WTC11 (cell line): ENCODE results near the gene MAD2L1. TPM values are rescaled to one million over a fixed set of nuclear protein-coding genes. Genes with fewer than 3 reads are reported as not detected.

ENCODE experiments used
- ATAC-seq: fragments of 200-7000 bp; cut with Tn5 transposase; 2 replicates; pipeline ENCODE4 v1.10.0; 2021; ENCODE audit warnings: mild to moderate bottlenecking, moderate library complexity
- CTCF ChIA-PET: fragments of 300-600 bp; sonication (Branson Sonifier 250); formaldehyde crosslinking; loops from one replicate; lab custom pipeline; 2021; ENCODE audit warnings: antibody characterized with exemption; lab: Charles Lee
- POLR2A ChIA-PET: fragments of 350-600 bp; sonication (Branson Sonifier 250); formaldehyde crosslinking; loops from one replicate; lab custom pipeline; 2021; ENCODE audit warnings: antibody characterized with exemption; lab: Charles Lee
- DNase-seq: peaks from one replicate; pipeline ENCODE4 v3.0.0; 2021; ENCODE audit warnings: low spot score
- H3K27ac Mint-ChIP-seq: 2 replicates; pipeline ENCODE4 v1.8.0; 2021; ENCODE audit warnings: mixed read lengths
- H3K27me3 Mint-ChIP-seq: 2 replicates; pipeline ENCODE4 v1.8.0; 2021; ENCODE audit warnings: low read depth, mild to moderate bottlenecking, moderate library complexity, mixed read lengths
- H3K36me3 Mint-ChIP-seq: 2 replicates; pipeline ENCODE4 v1.8.0; 2021; ENCODE audit warnings: mixed read lengths
- H3K4me1 Mint-ChIP-seq: 2 replicates; pipeline ENCODE4 v1.8.0; 2022; ENCODE audit warnings: mixed read lengths
- H3K4me3 Mint-ChIP-seq: 2 replicates; pipeline ENCODE4 v1.8.0; 2021; ENCODE audit warnings: mild to moderate bottlenecking, moderate library complexity, mixed read lengths
- H3K9me3 Mint-ChIP-seq: 2 replicates; pipeline ENCODE4 v1.8.0; 2021; ENCODE audit warnings: mixed read lengths
- ATF3 ChIP-seq: sonication (generic); formaldehyde crosslinking; conservative IDR thresholded peaks from 2 replicates; pipeline ENCODE4 v1.8.1; 2022; ENCODE audit warnings: mild to moderate bottlenecking, missing genetic modification reagents
- ATF6 ChIP-seq: sonication (generic); formaldehyde crosslinking; IDR thresholded peaks from 2 replicates; pipeline ENCODE4 v1.8.1; 2023; ENCODE audit warnings: mild to moderate bottlenecking, missing genetic modification reagents
- CTCF ChIP-seq: fragments of 200-600 bp; IDR thresholded peaks from 2 replicates; pipeline ENCODE4 v1.8.0; 2022; ENCODE audit warnings: antibody characterized with exemption
- ELF4 ChIP-seq: sonication (generic); formaldehyde crosslinking; IDR thresholded peaks from 2 replicates; pipeline ENCODE4 v1.8.1; 2022; ENCODE audit warnings: low read depth, mild to moderate bottlenecking, moderate library complexity, missing genetic modification reagents
- GABPB1 ChIP-seq: sonication (generic); formaldehyde crosslinking; IDR thresholded peaks from 2 replicates; pipeline ENCODE4 v1.8.1; 2023; ENCODE audit warnings: mild to moderate bottlenecking, missing genetic modification reagents
- NFE2L1 ChIP-seq: sonication (generic); formaldehyde crosslinking; IDR thresholded peaks from 2 replicates; pipeline ENCODE4 v1.8.1; 2023; ENCODE audit warnings: missing genetic modification reagents
- PRDM15 ChIP-seq: sonication (generic); formaldehyde crosslinking; IDR thresholded peaks from 2 replicates; pipeline ENCODE4 v1.8.0; 2022; ENCODE audit warnings: missing genetic modification reagents
- TCF7 ChIP-seq: sonication (generic); formaldehyde crosslinking; IDR thresholded peaks from 2 replicates; pipeline ENCODE4 v1.8.0; 2022; ENCODE audit warnings: mild to moderate bottlenecking, low read depth, missing genetic modification reagents, moderate library complexity
- ZNF121 ChIP-seq: sonication (generic); formaldehyde crosslinking; IDR thresholded peaks from 2 replicates; pipeline ENCODE4 v1.8.0; 2023; ENCODE audit warnings: missing genetic modification reagents
- ZNF219 ChIP-seq: sonication (generic); formaldehyde crosslinking; IDR thresholded peaks from 2 replicates; pipeline ENCODE4 v1.8.0; 2023; ENCODE audit warnings: missing genetic modification reagents, mild to moderate bottlenecking, borderline replicate concordance
- ZNF396 ChIP-seq: fragments of 250-450 bp; sonication (Bioruptor Pico); IDR thresholded peaks from 2 replicates; pipeline ENCODE4 v1.8.0; 2021; ENCODE audit warnings: mild to moderate bottlenecking, moderate library complexity, borderline replicate concordance
- ZNF416 ChIP-seq: fragments of 250-450 bp; sonication (Bioruptor Pico); IDR thresholded peaks from 2 replicates; pipeline ENCODE4 v1.9.0; 2021; ENCODE audit warnings: mild to moderate bottlenecking, inconsistent platforms
- ZNF671 ChIP-seq: fragments of 250-450 bp; sonication (Bioruptor Pico); IDR thresholded peaks from 2 replicates; pipeline ENCODE4 v1.8.0; 2021; ENCODE audit warnings: mild to moderate bottlenecking
- total RNA-seq: library from RNA; stranded (reverse); gene quantifications from 3 replicates; pipeline ENCODE4 v1.2.3, GENCODE V29; 2021
- TF ChIP-seq, protein P1 (sequence below): sonication (generic); formaldehyde crosslinking; IDR thresholded peaks from 2 replicates; pipeline ENCODE4 v1.8.1; 2022; ENCODE audit warnings: low read depth, missing genetic modification reagents, borderline replicate concordance
- TF ChIP-seq, protein P2 (sequence below): sonication (generic); formaldehyde crosslinking; IDR thresholded peaks from 2 replicates; pipeline ENCODE4 v1.8.0; 2022; ENCODE audit warnings: mild to moderate bottlenecking, missing genetic modification reagents
- TF ChIP-seq, protein P3 (sequence below): fragments of 250-450 bp; sonication (Bioruptor Pico); IDR thresholded peaks from 2 replicates; pipeline ENCODE4 v1.9.0; 2021; ENCODE audit warnings: moderate library complexity, mild to moderate bottlenecking, inconsistent platforms, borderline replicate concordance
- TF ChIP-seq, protein P4 (sequence below): sonication (generic); formaldehyde crosslinking; conservative IDR thresholded peaks from 2 replicates; pipeline ENCODE4 v1.8.1; 2023; ENCODE audit warnings: mild to moderate bottlenecking, low read depth, missing genetic modification reagents, moderate library complexity

The MAD2L1 gene
- total RNA-seq, 1 experiment from 2014 or later, result 81.2 TPM

DNA sequence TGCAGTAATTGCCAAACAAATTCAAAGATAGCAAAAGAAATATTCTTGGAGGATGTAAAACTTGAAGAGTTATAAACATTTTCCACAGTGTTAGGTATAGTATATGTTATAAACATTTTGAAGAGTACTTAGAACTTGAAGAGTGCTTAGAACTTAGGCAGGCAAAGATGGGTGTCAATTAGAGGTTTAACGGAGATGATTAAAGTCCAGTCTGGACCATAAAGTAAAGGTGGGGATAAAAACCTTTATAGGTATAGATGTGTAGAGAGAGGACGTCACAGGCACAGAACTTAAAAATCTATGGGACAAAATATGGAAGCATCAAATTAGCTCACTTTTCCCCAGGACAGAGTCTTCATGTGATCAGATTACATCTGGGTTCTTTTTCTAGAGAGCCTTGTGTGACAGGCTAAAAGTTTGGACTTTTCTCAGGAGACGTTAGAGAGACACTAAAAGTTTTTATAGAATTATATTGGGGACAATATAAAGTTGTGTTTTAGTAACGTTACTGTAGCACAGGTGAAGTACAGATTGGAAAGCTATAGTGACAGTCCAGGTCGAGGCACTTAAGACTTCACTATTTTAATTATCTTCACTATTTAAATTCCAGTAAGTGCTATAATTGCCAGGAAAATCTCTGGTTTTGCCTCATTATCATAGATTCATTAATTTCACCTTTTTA lies 13.3 kb upstream of the MAD2L1 start:
- Mint-ChIP-seq H3K36me3 (peaks cover 6% of the 10 kb centered on the region), H3K27me3 (no peaks in the 10 kb centered on the region), H3K4me3 (no peak overlapping the region), H3K4me1 (peaks cover 10% of the 10 kb centered on the region), H3K27ac (no peak overlapping the region)
- ChIA-PET CTCF (no interaction called here), POLR2A (interaction anchor here (0.5 kb wide), 1 partner anchor 1025 kb away, joined by 3 read pairs; no protein-coding TSS in a partner anchor)
- DNase-seq (no peak), ATAC-seq (no peak)
- TF ChIP-seq ZNF396 (CRISPR knock-in tag) (no peak), ZNF671 (CRISPR knock-in tag) (no peak), TCF7 (CRISPR knock-in tag) (no peak), GABPB1 (CRISPR knock-in tag) (no peak), PRDM15 (no peak), ELF4 (CRISPR knock-in tag) (no peak), ZNF121 (CRISPR knock-in tag) (no peak), CTCF (no peak), ATF3 (CRISPR knock-in tag) (no peak), ZNF219 (no peak), NFE2L1 (no peak)
- TF ChIP-seq, protein P1, sequence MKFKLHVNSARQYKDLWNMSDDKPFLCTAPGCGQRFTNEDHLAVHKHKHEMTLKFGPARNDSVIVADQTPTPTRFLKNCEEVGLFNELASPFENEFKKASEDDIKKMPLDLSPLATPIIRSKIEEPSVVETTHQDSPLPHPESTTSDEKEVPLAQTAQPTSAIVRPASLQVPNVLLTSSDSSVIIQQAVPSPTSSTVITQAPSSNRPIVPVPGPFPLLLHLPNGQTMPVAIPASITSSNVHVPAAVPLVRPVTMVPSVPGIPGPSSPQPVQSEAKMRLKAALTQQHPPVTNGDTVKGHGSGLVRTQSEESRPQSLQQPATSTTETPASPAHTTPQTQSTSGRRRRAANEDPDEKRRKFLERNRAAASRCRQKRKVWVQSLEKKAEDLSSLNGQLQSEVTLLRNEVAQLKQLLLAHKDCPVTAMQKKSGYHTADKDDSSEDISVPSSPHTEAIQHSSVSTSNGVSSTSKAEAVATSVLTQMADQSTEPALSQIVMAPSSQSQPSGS (CRISPR knock-in tag), result no peak
- TF ChIP-seq, protein P2, sequence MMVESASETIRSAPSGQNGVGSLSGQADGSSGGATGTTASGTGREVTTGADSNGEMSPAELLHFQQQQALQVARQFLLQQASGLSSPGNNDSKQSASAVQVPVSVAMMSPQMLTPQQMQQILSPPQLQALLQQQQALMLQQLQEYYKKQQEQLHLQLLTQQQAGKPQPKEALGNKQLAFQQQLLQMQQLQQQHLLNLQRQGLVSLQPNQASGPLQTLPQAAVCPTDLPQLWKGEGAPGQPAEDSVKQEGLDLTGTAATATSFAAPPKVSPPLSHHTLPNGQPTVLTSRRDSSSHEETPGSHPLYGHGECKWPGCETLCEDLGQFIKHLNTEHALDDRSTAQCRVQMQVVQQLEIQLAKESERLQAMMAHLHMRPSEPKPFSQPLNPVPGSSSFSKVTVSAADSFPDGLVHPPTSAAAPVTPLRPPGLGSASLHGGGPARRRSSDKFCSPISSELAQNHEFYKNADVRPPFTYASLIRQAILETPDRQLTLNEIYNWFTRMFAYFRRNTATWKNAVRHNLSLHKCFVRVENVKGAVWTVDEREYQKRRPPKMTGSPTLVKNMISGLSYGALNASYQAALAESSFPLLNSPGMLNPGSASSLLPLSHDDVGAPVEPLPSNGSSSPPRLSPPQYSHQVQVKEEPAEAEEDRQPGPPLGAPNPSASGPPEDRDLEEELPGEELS (CRISPR knock-in tag), result no peak
- TF ChIP-seq, protein P3, sequence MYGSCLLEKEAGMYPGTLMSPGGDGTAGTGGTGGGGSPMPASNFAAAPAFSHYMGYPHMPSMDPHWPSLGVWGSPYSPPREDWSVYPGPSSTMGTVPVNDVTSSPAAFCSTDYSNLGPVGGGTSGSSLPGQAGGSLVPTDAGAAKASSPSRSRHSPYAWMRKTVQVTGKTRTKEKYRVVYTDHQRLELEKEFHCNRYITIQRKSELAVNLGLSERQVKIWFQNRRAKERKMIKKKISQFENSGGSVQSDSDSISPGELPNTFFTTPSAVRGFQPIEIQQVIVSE (CRISPR knock-in tag), result no peak
- TF ChIP-seq, all 79 proteins: peak for 0
- peaks cover 7% of the 10 kb centered on the region for H3K9me3 Mint-ChIP-seq

GRCh38 chr4:120078216-120078615 lies 11.6 kb upstream of the MAD2L1 start:
- POLR2A ChIA-PET, result no interaction called here
- TF ChIP-seq, protein P4, sequence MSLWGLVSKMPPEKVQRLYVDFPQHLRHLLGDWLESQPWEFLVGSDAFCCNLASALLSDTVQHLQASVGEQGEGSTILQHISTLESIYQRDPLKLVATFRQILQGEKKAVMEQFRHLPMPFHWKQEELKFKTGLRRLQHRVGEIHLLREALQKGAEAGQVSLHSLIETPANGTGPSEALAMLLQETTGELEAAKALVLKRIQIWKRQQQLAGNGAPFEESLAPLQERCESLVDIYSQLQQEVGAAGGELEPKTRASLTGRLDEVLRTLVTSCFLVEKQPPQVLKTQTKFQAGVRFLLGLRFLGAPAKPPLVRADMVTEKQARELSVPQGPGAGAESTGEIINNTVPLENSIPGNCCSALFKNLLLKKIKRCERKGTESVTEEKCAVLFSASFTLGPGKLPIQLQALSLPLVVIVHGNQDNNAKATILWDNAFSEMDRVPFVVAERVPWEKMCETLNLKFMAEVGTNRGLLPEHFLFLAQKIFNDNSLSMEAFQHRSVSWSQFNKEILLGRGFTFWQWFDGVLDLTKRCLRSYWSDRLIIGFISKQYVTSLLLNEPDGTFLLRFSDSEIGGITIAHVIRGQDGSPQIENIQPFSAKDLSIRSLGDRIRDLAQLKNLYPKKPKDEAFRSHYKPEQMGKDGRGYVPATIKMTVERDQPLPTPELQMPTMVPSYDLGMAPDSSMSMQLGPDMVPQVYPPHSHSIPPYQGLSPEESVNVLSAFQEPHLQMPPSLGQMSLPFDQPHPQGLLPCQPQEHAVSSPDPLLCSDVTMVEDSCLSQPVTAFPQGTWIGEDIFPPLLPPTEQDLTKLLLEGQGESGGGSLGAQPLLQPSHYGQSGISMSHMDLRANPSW (CRISPR knock-in tag), result no peak
- TF ChIP-seq ZNF416 (CRISPR knock-in tag) (no peak), ATF6 (CRISPR knock-in tag) (no peak), CTCF (no peak)
- TF ChIP-seq, all 79 proteins: peak for 0
- Mint-ChIP-seq H3K4me3 (no peak overlapping the region), H3K4me1 (peaks cover 10% of the 10 kb centered on the region), H3K27me3 (no peaks in the 10 kb centered on the region), H3K36me3 (peaks cover 6% of the 10 kb centered on the region), H3K9me3 (peaks cover 7% of the 10 kb centered on the region), H3K27ac (no peak overlapping the region)
- CTCF ChIA-PET, result no interaction called here
- no peak for DNase-seq
- ATAC-seq, result no peak
